ENCODE results near the gene ABCD4.
A peak's percentile ranks its signal among the peaks of the same experiment; 100 is the strongest.

ABCD4 gene

DNA sequence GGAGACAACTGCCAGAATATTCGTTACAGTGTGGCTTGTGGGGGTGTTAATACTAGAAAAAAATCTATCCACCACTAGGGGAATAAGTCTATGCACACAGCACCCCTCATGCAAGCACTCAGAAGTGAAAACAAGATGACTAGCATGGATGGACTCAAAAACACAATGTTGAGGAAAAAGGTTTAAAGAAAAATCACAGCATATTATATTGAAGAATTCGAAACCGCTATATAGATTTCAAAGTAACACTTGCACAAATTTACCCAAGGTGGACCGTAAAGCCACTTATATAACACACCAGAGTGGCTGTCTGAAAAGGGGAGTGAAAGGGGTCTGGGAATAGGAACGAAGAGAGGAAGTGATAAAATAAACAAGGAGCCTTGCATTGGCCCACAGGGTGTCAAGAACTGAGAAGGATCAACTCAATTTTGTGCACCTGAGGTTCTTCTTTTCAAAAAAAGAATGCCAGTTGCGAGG, 544 bp downstream of the ABCD4 start:
- TF ChIP-seq POLR2AphosphoS5 (IDR thresholded peaks at IDR 0.05; ENCODE audit: low read depth, low read length) = no peak
- TF ChIP-seq TAF1 (IDR thresholded peaks at IDR 0.05; ENCODE audit: borderline replicate concordance, insufficient read depth, low read length) = no peak
- TF ChIP-seq, protein P1, sequence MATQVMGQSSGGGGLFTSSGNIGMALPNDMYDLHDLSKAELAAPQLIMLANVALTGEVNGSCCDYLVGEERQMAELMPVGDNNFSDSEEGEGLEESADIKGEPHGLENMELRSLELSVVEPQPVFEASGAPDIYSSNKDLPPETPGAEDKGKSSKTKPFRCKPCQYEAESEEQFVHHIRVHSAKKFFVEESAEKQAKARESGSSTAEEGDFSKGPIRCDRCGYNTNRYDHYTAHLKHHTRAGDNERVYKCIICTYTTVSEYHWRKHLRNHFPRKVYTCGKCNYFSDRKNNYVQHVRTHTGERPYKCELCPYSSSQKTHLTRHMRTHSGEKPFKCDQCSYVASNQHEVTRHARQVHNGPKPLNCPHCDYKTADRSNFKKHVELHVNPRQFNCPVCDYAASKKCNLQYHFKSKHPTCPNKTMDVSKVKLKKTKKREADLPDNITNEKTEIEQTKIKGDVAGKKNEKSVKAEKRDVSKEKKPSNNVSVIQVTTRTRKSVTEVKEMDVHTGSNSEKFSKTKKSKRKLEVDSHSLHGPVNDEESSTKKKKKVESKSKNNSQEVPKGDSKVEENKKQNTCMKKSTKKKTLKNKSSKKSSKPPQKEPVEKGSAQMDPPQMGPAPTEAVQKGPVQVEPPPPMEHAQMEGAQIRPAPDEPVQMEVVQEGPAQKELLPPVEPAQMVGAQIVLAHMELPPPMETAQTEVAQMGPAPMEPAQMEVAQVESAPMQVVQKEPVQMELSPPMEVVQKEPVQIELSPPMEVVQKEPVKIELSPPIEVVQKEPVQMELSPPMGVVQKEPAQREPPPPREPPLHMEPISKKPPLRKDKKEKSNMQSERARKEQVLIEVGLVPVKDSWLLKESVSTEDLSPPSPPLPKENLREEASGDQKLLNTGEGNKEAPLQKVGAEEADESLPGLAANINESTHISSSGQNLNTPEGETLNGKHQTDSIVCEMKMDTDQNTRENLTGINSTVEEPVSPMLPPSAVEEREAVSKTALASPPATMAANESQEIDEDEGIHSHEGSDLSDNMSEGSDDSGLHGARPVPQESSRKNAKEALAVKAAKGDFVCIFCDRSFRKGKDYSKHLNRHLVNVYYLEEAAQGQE (IDR thresholded peaks at IDR 0.05; ENCODE audit: insufficient read depth in 1 of 2, low read depth in 2 of 2, low read length in 2 of 2) = no peak
- TF ChIP-seq SIN3A (IDR thresholded peaks at IDR 0.05; ENCODE audit: borderline replicate concordance, insufficient read depth, low read length) = no peak
- TF ChIP-seq FOXP2 (optimal IDR thresholded peaks at IDR 0.05; ENCODE audit: borderline replicate concordance, extremely low read depth, extremely low read length, insufficient read depth) = no peak

DNA sequence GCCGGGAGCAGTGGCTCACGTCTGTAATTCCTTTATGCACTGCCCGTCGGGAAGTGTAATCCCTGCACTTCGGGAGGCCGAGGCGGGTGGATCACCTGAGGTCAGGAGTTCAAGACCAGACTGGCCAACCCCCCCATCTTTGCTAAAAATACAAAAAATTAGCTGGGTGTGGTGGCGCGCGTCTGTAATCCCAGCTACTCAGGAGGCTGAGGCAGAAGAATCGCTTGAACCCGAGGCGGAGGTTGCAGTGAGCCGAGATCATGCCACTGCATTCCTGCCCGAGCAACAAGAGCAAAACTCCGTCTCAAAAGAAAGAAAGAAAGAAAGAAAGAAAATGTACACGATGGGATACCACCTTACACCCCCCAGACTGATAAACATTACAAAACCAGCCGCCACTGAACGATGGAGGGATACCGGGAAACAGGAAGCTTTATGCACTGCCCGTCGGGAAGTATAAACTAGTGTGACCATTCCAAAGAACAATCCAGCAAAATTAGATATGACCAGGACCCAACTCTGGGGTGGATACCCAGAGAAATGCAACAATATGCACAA, 1.1 kb downstream of the ABCD4 start:
- TF ChIP-seq SIN3A (IDR thresholded peaks at IDR 0.05; ENCODE audit: borderline replicate concordance, insufficient read depth, low read length) = no peak
- TF ChIP-seq POLR2AphosphoS5 (IDR thresholded peaks at IDR 0.05; ENCODE audit: low read depth, low read length) = no peak
- TF ChIP-seq, protein P1 (IDR thresholded peaks at IDR 0.05; ENCODE audit: insufficient read depth in 1 of 2, low read depth in 2 of 2, low read length in 2 of 2) = no peak
- TF ChIP-seq TAF1 (IDR thresholded peaks at IDR 0.05; ENCODE audit: borderline replicate concordance, insufficient read depth, low read length) = no peak
- no peak for TF ChIP-seq FOXP2 (optimal IDR thresholded peaks at IDR 0.05; ENCODE audit: borderline replicate concordance, extremely low read depth, extremely low read length, insufficient read depth)

DNA sequence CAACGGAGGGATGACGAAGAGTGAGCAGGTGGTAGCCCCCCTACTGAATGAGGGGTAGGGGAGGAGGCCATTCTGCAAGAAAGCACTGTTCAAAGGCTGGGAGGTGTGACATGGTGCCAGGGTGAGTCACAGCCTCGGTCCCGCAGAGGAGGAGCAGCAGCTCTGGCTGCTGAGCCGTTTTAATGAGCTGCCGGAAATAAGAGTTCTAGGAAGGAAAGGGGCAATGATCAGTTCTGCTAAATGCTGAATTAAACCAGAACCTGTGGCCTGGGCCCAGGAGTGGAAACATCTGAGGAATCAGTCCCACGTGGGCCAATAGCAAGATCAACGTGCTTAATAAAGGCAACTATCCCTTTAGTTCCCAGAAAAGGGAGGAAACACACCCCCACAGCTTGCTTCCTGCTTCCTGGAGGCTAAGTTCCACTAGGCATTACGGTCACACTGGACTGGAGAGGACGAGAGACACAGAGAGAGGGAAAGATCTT, 3.6 kb downstream of the ABCD4 start:
- TF ChIP-seq, protein P1 (IDR thresholded peaks at IDR 0.05; ENCODE audit: insufficient read depth in 1 of 2, low read depth in 2 of 2, low read length in 2 of 2) = no peak
- TF ChIP-seq SIN3A (IDR thresholded peaks at IDR 0.05; ENCODE audit: borderline replicate concordance, insufficient read depth, low read length) = 0 out of 2 replicates have a peak, but pooled peaks have one; percentile 48

DNA sequence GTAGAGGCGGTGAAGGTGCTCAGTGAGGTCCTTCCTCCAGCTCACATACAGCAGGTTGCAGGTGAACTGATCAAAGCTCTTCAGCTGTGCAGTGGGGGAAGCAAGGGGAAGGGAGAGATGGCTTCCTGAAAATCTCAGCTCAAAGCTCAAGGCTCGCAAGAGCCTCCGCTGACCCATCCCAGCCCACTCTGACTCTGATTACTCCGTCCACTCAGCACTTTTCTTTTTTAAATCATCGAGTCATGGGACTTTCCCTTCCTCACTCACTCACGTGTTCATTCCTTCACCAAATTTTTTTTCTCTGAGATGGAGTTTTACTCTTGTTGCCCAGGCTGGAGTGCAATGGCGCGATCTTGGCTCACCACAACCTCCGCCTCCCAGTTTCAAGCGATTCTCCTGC, 4.7 kb downstream of the ABCD4 start:
- no peak for TF ChIP-seq POLR2AphosphoS5 (IDR thresholded peaks at IDR 0.05; ENCODE audit: low read depth, low read length)
- TF ChIP-seq FOXP2 (optimal IDR thresholded peaks at IDR 0.05; ENCODE audit: borderline replicate concordance, extremely low read depth, extremely low read length, insufficient read depth) = no peak
- no peak for TF ChIP-seq TAF1 (IDR thresholded peaks at IDR 0.05; ENCODE audit: borderline replicate concordance, insufficient read depth, low read length)
- TF ChIP-seq, protein P1 (IDR thresholded peaks at IDR 0.05; ENCODE audit: insufficient read depth in 1 of 2, low read depth in 2 of 2, low read length in 2 of 2) = no peak
- no peak for TF ChIP-seq SIN3A (IDR thresholded peaks at IDR 0.05; ENCODE audit: borderline replicate concordance, insufficient read depth, low read length)

DNA sequence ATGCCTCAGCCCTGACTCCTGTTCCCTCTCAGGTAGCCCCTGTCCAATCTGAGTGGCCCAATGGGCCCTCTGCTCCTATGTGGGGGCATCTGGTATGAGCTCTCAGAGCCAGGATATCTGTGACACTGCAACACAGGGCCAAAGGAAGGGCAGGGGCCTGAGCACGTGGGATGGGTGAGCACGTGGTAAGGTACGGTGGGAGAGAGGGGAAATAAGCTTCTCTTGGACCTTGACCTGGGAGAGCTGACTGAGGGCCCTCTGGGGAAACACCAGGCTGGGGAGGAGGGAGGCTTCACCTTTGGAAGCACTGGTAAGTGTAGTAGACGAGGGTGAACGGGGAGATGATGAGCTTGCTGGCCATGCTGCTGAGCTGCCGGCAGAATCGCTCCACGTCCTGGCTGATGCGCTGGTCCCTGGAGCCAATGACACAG, 6.7 kb downstream of the ABCD4 start:
- TF ChIP-seq POLR2AphosphoS5 (IDR thresholded peaks at IDR 0.05; ENCODE audit: low read depth, low read length) = no peak
- TF ChIP-seq SIN3A (IDR thresholded peaks at IDR 0.05; ENCODE audit: borderline replicate concordance, insufficient read depth, low read length) = no peak
